HuH-7 (cell line): ENCODE data around the gene PLA2G7.
A peak's percentile ranks its signal among the peaks of the same experiment; 100 is the strongest.

Source experiments
- DNase-seq: peaks from one replicate; pipeline ENCODE4 v3.0.0; 2011; ENCODE audit warnings: low spot score

The PLA2G7 gene

GRCh38 chr6:46688966-46689335, 46.2 kb downstream of the PLA2G7 start:
- no peak for DNase-seq

GRCh38 chr6:46688117-46688965, 46.8 kb downstream of the PLA2G7 start:
- DNase-seq = no peak

- no peak for DNase-seq
These were observed 47.5 kb downstream of the PLA2G7 start, which contains the start of gene TDRD6 for GRCh38 chr6:46687619-46688097. Gene TDRD6 (plus strand): TSS chr6:46687885. CDS start chr6:46688129, 244 bp downstream.

- DNase-seq = no peak
These were observed 50.4 kb downstream of the PLA2G7 start for GRCh38 chr6:46684771-46685170.

GRCh38 chr6:46677314-46677654, 57.9 kb downstream of the PLA2G7 start:
- DNase-seq = peak; percentile 42

DNA sequence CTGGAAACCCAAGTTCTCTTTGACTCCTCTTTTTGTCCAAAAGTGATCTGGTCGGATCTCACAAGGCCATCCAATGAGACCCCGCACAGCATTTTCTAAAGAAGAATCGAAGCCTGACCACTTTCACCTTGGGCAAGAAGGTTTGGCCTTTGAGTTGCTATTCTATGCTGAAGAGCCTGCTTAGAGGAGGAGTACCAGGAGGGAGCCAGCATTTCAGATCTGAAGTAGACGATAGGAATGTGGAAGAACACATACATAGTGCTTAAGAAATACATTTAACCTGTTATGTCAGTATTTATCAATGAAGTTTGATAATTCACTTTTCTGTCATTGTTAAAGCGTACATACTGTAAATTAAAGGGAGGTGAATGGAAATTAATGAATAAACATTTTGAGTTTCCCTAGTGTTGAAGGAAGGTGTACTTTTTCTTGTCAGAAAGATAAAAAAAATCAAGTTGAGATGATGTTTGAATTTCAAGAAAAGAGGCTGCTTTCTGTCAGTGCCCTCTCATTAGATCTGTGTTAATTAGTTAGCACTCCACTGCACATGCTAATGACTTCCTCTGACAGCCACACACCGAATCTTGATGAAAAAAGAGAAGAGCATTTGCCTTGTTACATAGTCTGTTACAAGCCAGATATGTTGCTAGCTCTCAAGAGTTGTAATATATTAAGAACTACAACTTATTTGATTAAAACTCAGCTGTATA, 58.4 kb downstream of the PLA2G7 start:
- no peak for DNase-seq

GRCh38 chr6:46674410-46674809, 60.8 kb downstream of the PLA2G7 start:
- no peak for DNase-seq

GRCh38 chr6:46667377-46667776, 67.8 kb downstream of the PLA2G7 start:
- DNase-seq = no peak

- no peak for DNase-seq
These were observed 73.7 kb downstream of the PLA2G7 start for GRCh38 chr6:46661483-46661882.

GRCh38 chr6:46657642-46658041, 77.5 kb downstream of the PLA2G7 start:
- DNase-seq = no peak

DNA sequence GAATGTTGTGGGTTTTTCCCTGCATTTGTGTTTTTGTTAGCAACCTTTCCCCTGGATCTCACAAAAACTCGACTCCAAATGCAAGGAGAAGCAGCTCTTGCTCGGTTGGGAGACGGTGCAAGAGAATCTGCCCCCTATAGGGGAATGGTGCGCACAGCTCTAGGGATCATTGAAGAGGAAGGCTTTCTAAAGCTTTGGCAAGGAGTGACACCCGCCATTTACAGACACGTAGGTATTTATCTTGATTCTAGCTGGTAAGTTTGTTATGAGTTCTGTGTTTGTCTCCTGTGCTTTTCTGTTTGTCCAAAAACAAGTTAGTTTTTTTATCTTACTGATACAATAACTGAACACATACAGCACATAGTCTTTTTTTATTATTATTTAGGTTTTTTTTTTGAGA, 79.4 kb downstream of the PLA2G7 start:
- DNase-seq = peak; percentile 46
